ENCODE measurements around the gene PARVB. TPM values are rescaled to one million over a fixed set of nuclear protein-coding genes. Genes with fewer than 3 reads are reported as not detected.

The PARVB gene
- total and polyA plus RNA-seq, 4 donors = 7.9 to 34.6 (median 20.2) TPM

GRCh38 chr22:44116755-44117684, 92.9 kb downstream of the PARVB start:
- Histone ChIP-seq H3K4me3 (ENCODE audit: low read length in 2 of 2) (no peak overlapping the region), H3K27ac (ENCODE audit: low read depth in 1 of 2, low read length in 2 of 2) (no peak overlapping the region), H3K27me3 (ENCODE audit: control insufficient read depth in 1 of 2, insufficient read depth in 2 of 2, low read length in 1 of 2) (no peaks in the 10 kb centered on the region), H3K36me3 (ENCODE audit: control insufficient read depth in 1 of 2, insufficient read depth in 2 of 2, low read length in 1 of 2) (no peaks in the 10 kb centered on the region), H3K4me1 (ENCODE audit: control insufficient read depth in 1 of 2, insufficient read depth in 2 of 2, low read length in 2 of 2) (no peaks in the 10 kb centered on the region), H3K9me3 (ENCODE audit: control insufficient read depth, low read length) (no peaks in the 10 kb centered on the region)
- ATAC-seq (ENCODE audit: low FRiP score) = no peak
- DNase-seq = peak in 1 of 2 donors; percentile 62
- intact Hi-C loops (cut with DNase I) = no loop called here
- WGBS, 2 donors = 86 to 92% methylated on average over 14 to 16 of the region's 16 CpGs

- ATAC-seq (ENCODE audit: low FRiP score) (no peak), DNase-seq (no peak)
- no peak overlapping the region for H3K27ac ChIP-seq (ENCODE audit: low read depth in 1 of 2, low read length in 2 of 2)
- H3K27me3 ChIP-seq (ENCODE audit: control insufficient read depth in 1 of 2, insufficient read depth in 2 of 2, low read length in 1 of 2) = no peaks in the 10 kb centered on the region
- 73 to 86% methylated on average over 3 of the region's 3 CpGs for WGBS, 2 donors
- no peaks in the 10 kb centered on the region for H3K36me3 ChIP-seq (ENCODE audit: control insufficient read depth in 1 of 2, insufficient read depth in 2 of 2, low read length in 1 of 2)
- intact Hi-C loops (cut with DNase I) = no loop called here
- no peak overlapping the region for H3K4me3 ChIP-seq (ENCODE audit: low read length in 2 of 2)
- no peaks in the 10 kb centered on the region for H3K4me1 ChIP-seq (ENCODE audit: control insufficient read depth in 1 of 2, insufficient read depth in 2 of 2, low read length in 2 of 2)
- no peaks in the 10 kb centered on the region for H3K9me3 ChIP-seq (ENCODE audit: control insufficient read depth, low read length)
Observed at GRCh38 chr22:44117746-44118145, 93.6 kb downstream of the PARVB start.

GRCh38 chr22:44118645-44119315, 94.7 kb downstream of the PARVB start:
- intact Hi-C loops (cut with DNase I) = no loop called here
- Histone ChIP-seq H3K9me3 (ENCODE audit: control insufficient read depth, low read length) (no peaks in the 10 kb centered on the region), H3K27me3 (ENCODE audit: control insufficient read depth in 1 of 2, insufficient read depth in 2 of 2, low read length in 1 of 2) (no peaks in the 10 kb centered on the region), H3K36me3 (ENCODE audit: control insufficient read depth in 1 of 2, insufficient read depth in 2 of 2, low read length in 1 of 2) (no peaks in the 10 kb centered on the region), H3K4me3 (ENCODE audit: low read length in 2 of 2) (no peak overlapping the region), H3K27ac (ENCODE audit: low read depth in 1 of 2, low read length in 2 of 2) (no peak overlapping the region), H3K4me1 (ENCODE audit: control insufficient read depth in 1 of 2, insufficient read depth in 2 of 2, low read length in 2 of 2) (no peaks in the 10 kb centered on the region)
- WGBS, 2 donors = 78 to 82% methylated on average over 12 of the region's 12 CpGs
- ATAC-seq (ENCODE audit: low FRiP score) (no peak), DNase-seq (peak in 1 of 2 donors; percentile 57)

DNA sequence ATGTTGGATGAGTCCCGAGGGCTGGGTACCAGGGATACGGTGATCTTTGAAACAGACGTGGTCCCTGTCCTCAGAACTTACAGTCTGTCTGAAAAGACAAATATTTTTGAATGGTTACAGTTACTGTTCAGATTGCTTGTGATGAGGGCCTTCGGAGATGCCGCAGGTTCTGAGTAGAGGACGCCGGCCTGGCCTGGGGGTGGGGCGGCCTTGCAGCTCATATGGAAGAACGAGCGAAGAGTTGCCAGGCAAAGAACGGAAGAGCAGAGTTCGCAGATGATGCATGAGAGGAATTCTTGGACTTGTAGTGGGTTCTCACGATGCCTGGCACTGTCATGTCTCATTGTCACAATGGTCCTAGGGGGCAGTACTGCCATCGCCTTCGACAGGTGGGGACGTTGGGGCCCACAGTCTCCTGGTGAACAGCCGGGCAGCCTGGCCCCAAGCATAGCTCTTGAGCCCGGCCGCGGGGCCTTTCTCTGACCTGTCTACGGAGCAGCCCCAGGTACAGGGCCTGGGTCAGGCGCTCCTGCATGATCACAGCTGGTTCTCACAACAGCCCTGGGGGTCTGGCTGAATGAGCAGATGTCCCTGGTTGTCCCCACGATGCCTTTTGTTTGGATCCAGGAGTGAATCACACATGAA, 95.7 kb downstream of the PARVB start:
- Histone ChIP-seq H3K4me3 (ENCODE audit: low read length in 2 of 2) (no peak overlapping the region), H3K27ac (ENCODE audit: low read depth in 1 of 2, low read length in 2 of 2) (no peak overlapping the region), H3K9me3 (ENCODE audit: control insufficient read depth, low read length) (no peaks in the 10 kb centered on the region), H3K36me3 (ENCODE audit: control insufficient read depth in 1 of 2, insufficient read depth in 2 of 2, low read length in 1 of 2) (no peaks in the 10 kb centered on the region), H3K27me3 (ENCODE audit: control insufficient read depth in 1 of 2, insufficient read depth in 2 of 2, low read length in 1 of 2) (no peaks in the 10 kb centered on the region), H3K4me1 (ENCODE audit: control insufficient read depth in 1 of 2, insufficient read depth in 2 of 2, low read length in 2 of 2) (no peaks in the 10 kb centered on the region)
- peak in 1 of 2 donors; percentile 50 for DNase-seq
- intact Hi-C loops (cut with DNase I) = no loop called here
- ATAC-seq (ENCODE audit: low FRiP score) = no peak
- 87 to 90% methylated on average over 23 of the region's 23 CpGs for WGBS, 2 donors

- 77 to 89% methylated on average over 8 of the region's 8 CpGs for WGBS, 2 donors
- intact Hi-C loops (cut with DNase I) = no loop called here
- Histone ChIP-seq H3K4me1 (ENCODE audit: control insufficient read depth in 1 of 2, insufficient read depth in 2 of 2, low read length in 2 of 2) (no peaks in the 10 kb centered on the region), H3K4me3 (ENCODE audit: low read length in 2 of 2) (no peak overlapping the region), H3K36me3 (ENCODE audit: control insufficient read depth in 1 of 2, insufficient read depth in 2 of 2, low read length in 1 of 2) (no peaks in the 10 kb centered on the region), H3K27ac (ENCODE audit: low read depth in 1 of 2, low read length in 2 of 2) (no peak overlapping the region), H3K9me3 (ENCODE audit: control insufficient read depth, low read length) (no peaks in the 10 kb centered on the region), H3K27me3 (ENCODE audit: control insufficient read depth in 1 of 2, insufficient read depth in 2 of 2, low read length in 1 of 2) (no peaks in the 10 kb centered on the region)
- ATAC-seq (ENCODE audit: low FRiP score) (no peak), DNase-seq (peak in 1 of 2 donors; percentile 5)
Observed at GRCh38 chr22:44120314-44120704, 96.2 kb downstream of the PARVB start.

DNA sequence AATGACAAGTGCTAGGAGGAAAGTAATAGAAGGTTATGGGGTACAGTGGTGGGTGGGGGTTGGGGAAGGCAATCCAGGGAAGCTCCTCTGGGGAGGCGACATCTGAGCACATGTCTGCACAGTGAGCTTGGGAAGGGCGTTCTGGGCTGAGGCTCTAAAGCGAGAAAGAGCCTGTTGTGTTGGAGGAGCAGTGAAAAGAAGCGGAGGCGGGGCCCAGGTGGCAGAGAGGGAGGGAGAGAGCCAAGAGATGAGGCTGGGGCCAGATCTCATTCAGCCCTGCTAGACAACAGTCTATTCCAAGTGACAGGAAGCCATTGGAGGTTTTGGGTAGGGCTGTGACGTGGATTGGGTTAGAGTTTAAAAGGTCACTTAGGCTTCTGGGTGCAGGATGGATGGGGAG, 101.3 kb downstream of the PARVB start:
- Histone ChIP-seq H3K4me3 (ENCODE audit: low read length in 2 of 2) (no peak overlapping the region), H3K27ac (ENCODE audit: low read depth in 1 of 2, low read length in 2 of 2) (no peak overlapping the region), H3K36me3 (ENCODE audit: control insufficient read depth in 1 of 2, insufficient read depth in 2 of 2, low read length in 1 of 2) (no peaks in the 10 kb centered on the region), H3K27me3 (ENCODE audit: control insufficient read depth in 1 of 2, insufficient read depth in 2 of 2, low read length in 1 of 2) (no peaks in the 10 kb centered on the region), H3K4me1 (ENCODE audit: control insufficient read depth in 1 of 2, insufficient read depth in 2 of 2, low read length in 2 of 2) (no peaks in the 10 kb centered on the region), H3K9me3 (ENCODE audit: control insufficient read depth, low read length) (peaks cover 9% of the 10 kb centered on the region)
- ATAC-seq (ENCODE audit: low FRiP score) (no peak), DNase-seq (peak in 1 of 2 donors; percentile 55)
- 82 to 95% methylated on average over 6 of the region's 6 CpGs for WGBS, 2 donors
- intact Hi-C loops (cut with DNase I) = no loop called here

GRCh38 chr22:44126807-44127206, 102.7 kb downstream of the PARVB start:
- intact Hi-C loops (cut with DNase I) = no loop called here
- no peaks in the 10 kb centered on the region for H3K4me1 ChIP-seq (ENCODE audit: control insufficient read depth in 1 of 2, insufficient read depth in 2 of 2, low read length in 2 of 2)
- peaks cover 9% of the 10 kb centered on the region for H3K9me3 ChIP-seq (ENCODE audit: control insufficient read depth, low read length)
- H3K27ac ChIP-seq (ENCODE audit: low read depth in 1 of 2, low read length in 2 of 2) = no peak overlapping the region
- H3K27me3 ChIP-seq (ENCODE audit: control insufficient read depth in 1 of 2, insufficient read depth in 2 of 2, low read length in 1 of 2) = no peaks in the 10 kb centered on the region
- ATAC-seq (ENCODE audit: low FRiP score) = no peak
- WGBS, 2 donors = 95 to 98% methylated on average over 2 of the region's 2 CpGs
- no peak overlapping the region for H3K4me3 ChIP-seq (ENCODE audit: low read length in 2 of 2)
- H3K36me3 ChIP-seq (ENCODE audit: control insufficient read depth in 1 of 2, insufficient read depth in 2 of 2, low read length in 1 of 2) = no peaks in the 10 kb centered on the region
- no peak for DNase-seq

GRCh38 chr22:44127356-44127755, 103.3 kb downstream of the PARVB start:
- intact Hi-C loops (cut with DNase I) = no loop called here
- no peaks in the 10 kb centered on the region for H3K27me3 ChIP-seq (ENCODE audit: control insufficient read depth in 1 of 2, insufficient read depth in 2 of 2, low read length in 1 of 2)
- no peak for ATAC-seq (ENCODE audit: low FRiP score)
- peaks cover 9% of the 10 kb centered on the region for H3K9me3 ChIP-seq (ENCODE audit: control insufficient read depth, low read length)
- no peak overlapping the region for H3K4me3 ChIP-seq (ENCODE audit: low read length in 2 of 2)
- 41 to 67% methylated on average over 1 of the region's 1 CpG for WGBS, 2 donors
- no peak for DNase-seq
- no peaks in the 10 kb centered on the region for H3K4me1 ChIP-seq (ENCODE audit: control insufficient read depth in 1 of 2, insufficient read depth in 2 of 2, low read length in 2 of 2)
- H3K27ac ChIP-seq (ENCODE audit: low read depth in 1 of 2, low read length in 2 of 2) = no peak overlapping the region
- H3K36me3 ChIP-seq (ENCODE audit: control insufficient read depth in 1 of 2, insufficient read depth in 2 of 2, low read length in 1 of 2) = no peaks in the 10 kb centered on the region
